Measurements from ENCODE around the gene OPA1. TPM values are rescaled to one million over a fixed set of nuclear protein-coding genes. Genes with fewer than 3 reads are reported as not detected.

Gene OPA1
- total RNA-seq, 6 donors from 2014 or later = 31.1 to 48.8 (median 42.5) TPM

- Histone ChIP-seq H3K4me1 (peaks cover 0 to 5% (median 0%) of the 10 kb centered on the region in 4 donors), H3K4me3 (no peak overlapping the region), H3K36me3 (no peaks in the 10 kb centered on the region), H3K27me3 (no peaks in the 10 kb centered on the region), H3K9me3 (no peaks in the 10 kb centered on the region), H3K27ac (no peak overlapping the region)
- WGBS, 2 donors = 83 to 87% methylated on average over 2 of the region's 2 CpGs
- TF ChIP-seq POLR2AphosphoS5 (IDR thresholded peaks at IDR 0.05) (no peak), EP300 (IDR thresholded peaks at IDR 0.05) (no peak), POLR2A (IDR thresholded peaks at IDR 0.05) (no peak)
- TF ChIP-seq, protein P1, sequence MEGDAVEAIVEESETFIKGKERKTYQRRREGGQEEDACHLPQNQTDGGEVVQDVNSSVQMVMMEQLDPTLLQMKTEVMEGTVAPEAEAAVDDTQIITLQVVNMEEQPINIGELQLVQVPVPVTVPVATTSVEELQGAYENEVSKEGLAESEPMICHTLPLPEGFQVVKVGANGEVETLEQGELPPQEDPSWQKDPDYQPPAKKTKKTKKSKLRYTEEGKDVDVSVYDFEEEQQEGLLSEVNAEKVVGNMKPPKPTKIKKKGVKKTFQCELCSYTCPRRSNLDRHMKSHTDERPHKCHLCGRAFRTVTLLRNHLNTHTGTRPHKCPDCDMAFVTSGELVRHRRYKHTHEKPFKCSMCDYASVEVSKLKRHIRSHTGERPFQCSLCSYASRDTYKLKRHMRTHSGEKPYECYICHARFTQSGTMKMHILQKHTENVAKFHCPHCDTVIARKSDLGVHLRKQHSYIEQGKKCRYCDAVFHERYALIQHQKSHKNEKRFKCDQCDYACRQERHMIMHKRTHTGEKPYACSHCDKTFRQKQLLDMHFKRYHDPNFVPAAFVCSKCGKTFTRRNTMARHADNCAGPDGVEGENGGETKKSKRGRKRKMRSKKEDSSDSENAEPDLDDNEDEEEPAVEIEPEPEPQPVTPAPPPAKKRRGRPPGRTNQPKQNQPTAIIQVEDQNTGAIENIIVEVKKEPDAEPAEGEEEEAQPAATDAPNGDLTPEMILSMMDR (IDR thresholded peaks at IDR 0.05) = no peak
- DNase-seq = no peak
- no peak for ATAC-seq (ENCODE audit: low FRiP score in 2 of 2)
Measured at GRCh38 chr3:193569119-193569518, 23.9 kb upstream of the OPA1 start.

- TF ChIP-seq, protein P1 (IDR thresholded peaks at IDR 0.05) = peak; percentile 46 to 79 (median 68)
- TF ChIP-seq POLR2AphosphoS5 (IDR thresholded peaks at IDR 0.05) (no peak), POLR2A (IDR thresholded peaks at IDR 0.05) (no peak), EP300 (IDR thresholded peaks at IDR 0.05) (no peak)
- ATAC-seq (ENCODE audit: low FRiP score in 2 of 2) (peak; percentile 80 to 86), DNase-seq (peak in 1 of 2 donors; percentile 46)
- WGBS, 2 donors = 9 to 13% methylated on average over 10 of the region's 10 CpGs
- Histone ChIP-seq H3K4me3 (no peak overlapping the region), H3K27me3 (no peaks in the 10 kb centered on the region), H3K36me3 (no peaks in the 10 kb centered on the region), H3K4me1 (peaks cover 0 to 5% (median 0%) of the 10 kb centered on the region in 4 donors), H3K27ac (no peak overlapping the region), H3K9me3 (no peaks in the 10 kb centered on the region)
Measured at GRCh38 chr3:193572426-193572908, 20.5 kb upstream of the OPA1 start.

DNA sequence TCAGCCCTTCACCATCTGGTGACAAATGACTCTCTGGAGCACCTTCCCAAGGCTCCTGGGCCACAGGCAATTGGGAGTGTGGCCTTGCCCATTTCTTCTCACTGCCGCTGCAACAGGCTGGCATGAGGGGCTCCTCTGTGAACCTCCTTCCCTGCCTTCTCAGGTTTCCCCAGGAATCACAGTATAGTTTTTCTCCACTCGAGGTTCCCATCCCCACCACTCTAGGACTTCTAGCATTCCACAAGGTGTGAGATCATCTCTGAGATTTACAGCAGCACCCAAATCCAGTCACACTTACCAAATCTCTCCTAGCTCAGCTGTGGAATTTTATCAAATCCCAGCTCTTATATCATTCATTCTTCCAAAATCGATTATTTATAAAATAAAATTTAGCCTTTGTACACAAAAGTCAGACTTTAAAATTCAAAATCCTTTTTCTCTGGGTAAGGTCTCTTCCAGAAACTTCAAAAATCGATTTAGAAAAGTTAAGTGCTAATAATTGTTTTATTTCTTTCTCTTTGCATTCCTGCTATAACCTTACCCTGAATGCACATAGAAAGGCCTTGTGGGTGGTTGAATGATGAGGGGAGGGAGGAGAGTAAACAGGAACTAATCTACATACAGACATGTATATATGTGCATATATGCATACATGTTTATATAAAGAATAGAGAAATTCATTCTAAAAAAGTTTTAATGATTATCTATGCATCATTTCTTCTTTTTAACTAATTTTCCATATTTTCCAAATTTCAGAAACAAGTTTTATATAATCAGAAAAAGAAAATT is 19.4 kb upstream of the OPA1 start:
- H3K27ac ChIP-seq = no peak overlapping the region
- WGBS, 2 donors = 66 to 70% methylated on average over 4 of the region's 4 CpGs
- no peaks in the 10 kb centered on the region for H3K27me3 ChIP-seq
- peaks cover 0 to 5% (median 0%) of the 10 kb centered on the region in 4 donors for H3K4me1 ChIP-seq
- H3K4me3 ChIP-seq = no peak overlapping the region
- TF ChIP-seq, protein P1 (IDR thresholded peaks at IDR 0.05) = no peak
- TF ChIP-seq EP300 (IDR thresholded peaks at IDR 0.05) (no peak), POLR2AphosphoS5 (IDR thresholded peaks at IDR 0.05) (no peak), POLR2A (IDR thresholded peaks at IDR 0.05) (no peak)
- no peaks in the 10 kb centered on the region for H3K9me3 ChIP-seq
- peak in 1 of 2 donors; percentile 15 for ATAC-seq (ENCODE audit: low FRiP score in 2 of 2)
- no peaks in the 10 kb centered on the region for H3K36me3 ChIP-seq
- DNase-seq = no peak

GRCh38 chr3:193574488-193575070 is 18.4 kb upstream of the OPA1 start:
- WGBS, 2 donors = 46 to 48% methylated on average over 2 of the region's 2 CpGs
- Histone ChIP-seq H3K27ac (no peak overlapping the region), H3K27me3 (no peaks in the 10 kb centered on the region), H3K36me3 (no peaks in the 10 kb centered on the region), H3K4me1 (peaks cover 0 to 5% (median 0%) of the 10 kb centered on the region in 4 donors), H3K4me3 (no peak overlapping the region), H3K9me3 (no peaks in the 10 kb centered on the region)
- no peak for DNase-seq
- TF ChIP-seq EP300 (IDR thresholded peaks at IDR 0.05) = no peak
- no peak for TF ChIP-seq POLR2A (IDR thresholded peaks at IDR 0.05)
- TF ChIP-seq, protein P1 (IDR thresholded peaks at IDR 0.05) = no peak
- TF ChIP-seq POLR2AphosphoS5 (IDR thresholded peaks at IDR 0.05) = no peak
- no peak for ATAC-seq (ENCODE audit: low FRiP score in 2 of 2)
